OCI-LY1 (cell line): Measurements from ENCODE around the gene RESP18.

ENCODE experiments used
- H2AFZ ChIP-seq: fragments of 200-600 bp; sonication (generic), shearing (Covaris generic); 2 replicates; pipeline ENCODE4 v1.6.0; 2014; ENCODE audit warnings: antibody characterized with exemption, mild to moderate bottlenecking, low read length
- H3F3A ChIP-seq: fragments of 200-600 bp; sonication (generic), shearing (Covaris generic); 2 replicates; pipeline ENCODE4 v1.6.0; 2014; ENCODE audit warnings: mild to moderate bottlenecking, antibody characterized with exemption, low read length, moderate library complexity; ENCODE audit not compliant: insufficient read depth
- H3K27ac ChIP-seq: fragments of 200-600 bp; sonication (generic); 2 replicates; pipeline ENCODE4 v1.5.1; 2014; ENCODE audit warnings: low read length, mixed run types, mild to moderate bottlenecking, low read depth; ENCODE audit not compliant: poor library complexity, severe bottlenecking
- H3K27me3 ChIP-seq: fragments of 200-600 bp; sonication (generic); 2 replicates; pipeline ENCODE4 v1.6.0; 2014; ENCODE audit warnings: antibody characterized with exemption, mild to moderate bottlenecking, low read length, moderate library complexity; ENCODE audit not compliant: insufficient read depth
- H3K36me3 ChIP-seq: fragments of 200-600 bp; sonication (generic); 2 replicates; pipeline ENCODE4 v1.6.1; 2014; ENCODE audit warnings: mild to moderate bottlenecking, antibody characterized with exemption, low read length, moderate library complexity, mixed read lengths; ENCODE audit not compliant: insufficient read depth
- H3K4me1 ChIP-seq: fragments of 200-600 bp; sonication (generic); 2 replicates; pipeline ENCODE4 v1.5.1; 2014; ENCODE audit warnings: mild to moderate bottlenecking, low read length, moderate library complexity; ENCODE audit not compliant: insufficient read depth, severe bottlenecking
- H3K4me2 ChIP-seq: fragments of 200-600 bp; sonication (generic), shearing (Covaris generic); 2 replicates; pipeline ENCODE4 v1.6.1; 2014; ENCODE audit warnings: low read length
- H3K4me3 ChIP-seq: fragments of 200-600 bp; sonication (generic); 2 replicates; pipeline ENCODE4 v1.5.1; 2014; ENCODE audit warnings: low read length, low read depth, mild to moderate bottlenecking, mixed read lengths; ENCODE audit not compliant: poor library complexity, severe bottlenecking
- H3K79me2 ChIP-seq: fragments of 200-600 bp; shearing (Covaris generic); 2 replicates; pipeline ENCODE4 v1.6.1; 2016; ENCODE audit warnings: mixed run types, low read length, mixed read lengths; ENCODE audit not compliant: insufficient read depth
- H3K9ac ChIP-seq: fragments of 200-600 bp; sonication (generic), shearing (Covaris generic); 2 replicates; pipeline ENCODE4 v1.6.1; 2014; ENCODE audit warnings: mild to moderate bottlenecking, low read length, mixed read lengths
- H3K9me2 ChIP-seq: fragments of 200-600 bp; sonication (generic), shearing (Covaris generic); 2 replicates; pipeline ENCODE4 v1.6.1; 2014; ENCODE audit warnings: low read depth, mild to moderate bottlenecking, low read length, mixed read lengths
- H3K9me3 ChIP-seq: fragments of 200-600 bp; shearing (Covaris generic); 2 replicates; pipeline ENCODE4 v1.6.1; 2014; ENCODE audit warnings: low read length, mixed read lengths
- H4K20me1 ChIP-seq: fragments of 200-600 bp; sonication (generic), shearing (Covaris generic); 2 replicates; pipeline ENCODE4 v1.6.0; 2016; ENCODE audit warnings: mild to moderate bottlenecking, low read length; ENCODE audit not compliant: insufficient read depth
- EZH2 ChIP-seq: fragments of 200-600 bp; sonication (generic), shearing (Covaris generic); IDR thresholded peaks from 2 replicates; pipeline ENCODE4 v1.8.0; 2017; ENCODE audit warnings: borderline replicate concordance, mixed run types, mild to moderate bottlenecking, antibody characterized with exemption, low read length, moderate library complexity, mixed read lengths
- TF ChIP-seq, protein P1 (sequence below): fragments of 200-600 bp; sonication (generic), shearing (Covaris generic); IDR thresholded peaks from 2 replicates; pipeline ENCODE4 v1.5.1; 2017; ENCODE audit warnings: mild to moderate bottlenecking, antibody characterized with exemption, low read length, moderate library complexity, mixed read lengths

The RESP18 gene

DNA sequence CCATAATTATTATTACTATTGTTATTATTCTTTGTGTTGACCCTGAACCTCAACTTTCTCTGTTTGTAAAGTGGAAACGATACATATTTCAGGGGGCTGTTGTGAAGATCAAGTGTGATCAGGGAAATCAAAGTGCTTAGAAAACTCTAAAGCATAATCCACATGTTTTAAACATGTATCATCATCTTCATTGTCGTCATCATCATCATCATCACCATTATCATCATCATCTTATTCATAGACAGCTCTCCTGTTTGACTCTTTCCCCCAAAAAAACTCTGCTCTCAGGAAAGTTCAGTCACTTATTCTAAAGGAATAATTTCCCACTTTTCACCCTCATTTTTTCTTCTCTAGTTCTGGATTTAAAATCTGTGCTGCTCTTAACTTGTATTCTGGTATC, 28.3 kb downstream of the RESP18 start:
- Histone ChIP-seq H3K9ac (no peak overlapping the region), H3K9me2 (no peaks in the 10 kb centered on the region), H3F3A (no peaks in the 10 kb centered on the region), H3K4me2 (no peak overlapping the region), H3K79me2 (no peaks in the 10 kb centered on the region), H3K27ac (no peak overlapping the region), H3K27me3 (0 out of 2 replicates have a peak, but pooled peaks cover 3% of the 10 kb centered on the region), H2AFZ (no peak overlapping the region), H3K9me3 (no peaks in the 10 kb centered on the region), H4K20me1 (no peaks in the 10 kb centered on the region), H3K36me3 (no peaks in the 10 kb centered on the region), H3K4me1 (no peaks in the 10 kb centered on the region), H3K4me3 (no peak overlapping the region)
- no peak for TF ChIP-seq EZH2
- TF ChIP-seq, protein P1, sequence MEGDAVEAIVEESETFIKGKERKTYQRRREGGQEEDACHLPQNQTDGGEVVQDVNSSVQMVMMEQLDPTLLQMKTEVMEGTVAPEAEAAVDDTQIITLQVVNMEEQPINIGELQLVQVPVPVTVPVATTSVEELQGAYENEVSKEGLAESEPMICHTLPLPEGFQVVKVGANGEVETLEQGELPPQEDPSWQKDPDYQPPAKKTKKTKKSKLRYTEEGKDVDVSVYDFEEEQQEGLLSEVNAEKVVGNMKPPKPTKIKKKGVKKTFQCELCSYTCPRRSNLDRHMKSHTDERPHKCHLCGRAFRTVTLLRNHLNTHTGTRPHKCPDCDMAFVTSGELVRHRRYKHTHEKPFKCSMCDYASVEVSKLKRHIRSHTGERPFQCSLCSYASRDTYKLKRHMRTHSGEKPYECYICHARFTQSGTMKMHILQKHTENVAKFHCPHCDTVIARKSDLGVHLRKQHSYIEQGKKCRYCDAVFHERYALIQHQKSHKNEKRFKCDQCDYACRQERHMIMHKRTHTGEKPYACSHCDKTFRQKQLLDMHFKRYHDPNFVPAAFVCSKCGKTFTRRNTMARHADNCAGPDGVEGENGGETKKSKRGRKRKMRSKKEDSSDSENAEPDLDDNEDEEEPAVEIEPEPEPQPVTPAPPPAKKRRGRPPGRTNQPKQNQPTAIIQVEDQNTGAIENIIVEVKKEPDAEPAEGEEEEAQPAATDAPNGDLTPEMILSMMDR = no peak

- Histone ChIP-seq H4K20me1 (no peaks in the 10 kb centered on the region), H3K27me3 (0 out of 2 replicates have a peak, but pooled peaks cover 3% of the 10 kb centered on the region), H3K4me1 (peaks cover 3% of the 10 kb centered on the region), H3K36me3 (no peaks in the 10 kb centered on the region), H2AFZ (no peak overlapping the region), H3K4me3 (no peak overlapping the region), H3K9ac (no peak overlapping the region), H3K4me2 (no peak overlapping the region), H3K27ac (no peak overlapping the region), H3K9me2 (no peaks in the 10 kb centered on the region), H3K79me2 (no peaks in the 10 kb centered on the region), H3F3A (no peaks in the 10 kb centered on the region), H3K9me3 (no peaks in the 10 kb centered on the region)
- TF ChIP-seq, protein P1 = no peak
- no peak for TF ChIP-seq EZH2
These were observed 30.1 kb downstream of the RESP18 start for GRCh38 chr2:219302412-219302968.

DNA sequence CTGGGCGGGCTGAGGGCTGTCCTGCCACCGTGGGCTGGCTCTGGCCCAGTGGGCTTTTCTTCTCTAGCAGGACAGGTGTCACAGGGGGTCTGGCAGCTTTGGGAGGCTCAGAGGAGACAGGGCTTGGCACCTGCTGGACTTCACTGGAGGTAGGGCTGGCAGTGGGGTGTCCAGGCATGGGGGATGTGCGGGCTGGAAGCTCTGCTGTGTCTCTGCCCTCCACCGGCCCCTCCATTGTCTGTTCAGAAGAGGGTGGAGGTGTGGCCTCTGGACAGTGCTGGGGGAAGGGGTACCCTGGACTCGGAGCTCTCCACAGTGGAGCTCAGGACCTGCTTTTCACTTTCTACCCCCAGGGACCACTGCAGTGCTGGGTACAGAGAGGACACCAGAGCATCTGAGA, 32.5 kb downstream of the RESP18 start:
- no peak overlapping the region for H3K4me2 ChIP-seq
- H3K9ac ChIP-seq = no peak overlapping the region

More for the DNA sequence above, 32.5 kb downstream of the RESP18 start:
- no peaks in the 10 kb centered on the region for H3K36me3 ChIP-seq
- no peaks in the 10 kb centered on the region for H4K20me1 ChIP-seq
- H2AFZ ChIP-seq = no peak overlapping the region
- H3K4me1 ChIP-seq = peaks cover 9% of the 10 kb centered on the region
- no peaks in the 10 kb centered on the region for H3F3A ChIP-seq
- H3K9me3 ChIP-seq = no peaks in the 10 kb centered on the region
- H3K4me3 ChIP-seq = no peak overlapping the region
- no peaks in the 10 kb centered on the region for H3K9me2 ChIP-seq
- TF ChIP-seq, protein P1 = no peak
- TF ChIP-seq EZH2 = no peak
- peaks cover 3% of the 10 kb centered on the region; the same call in 1 of the 2 replicates for H3K27me3 ChIP-seq
- no peaks in the 10 kb centered on the region for H3K79me2 ChIP-seq
- H3K27ac ChIP-seq = no peak overlapping the region
